IMR-90 (cell line): ENCODE measurements around the gene CMA1. TPM values are rescaled to one million over a fixed set of nuclear protein-coding genes. Genes with fewer than 3 reads are reported as not detected.

Experiments
- ATAC-seq: fragments of 200-7000 bp; cut with Tn5 transposase; 2 replicates; pipeline ENCODE4 v1.9.1; 2020; ENCODE audit warnings: low read depth, mild to moderate bottlenecking, moderate library complexity
- BruUV-seq: library from RNA; stranded (reverse); fragments of 400-500 nt; replicated peaks from 2 replicates; lab custom pipeline; 2021; lab: Mats Ljungman, UMichigan
- CTCF ChIA-PET: fragments of 300-600 bp; formaldehyde crosslinking; extraction: SDS; loops from one replicate; lab custom pipeline; 2021; ENCODE audit warnings: antibody characterized with exemption; lab: Yijun Ruan, JAX
- POLR2A ChIA-PET: fragments of 300-600 bp; sonication (Branson Sonifier 250); formaldehyde crosslinking; loops from one replicate; lab custom pipeline; 2022; ENCODE audit warnings: antibody characterized with exemption; ENCODE audit not compliant: unreplicated experiment; lab: Charles Lee
- DNase-seq: peaks from one replicate; pipeline ENCODE4 v3.0.0; 2013
- H2AFZ ChIP-seq: replicated peaks from 2 replicates; pipeline ENCODE3; 2013; ENCODE audit warnings: low read length, mild to moderate bottlenecking; ENCODE audit not compliant: poor library complexity
- H2AK5ac ChIP-seq: 2 replicates; pipeline ENCODE4 v1.6.1; 2013; ENCODE audit warnings: low read depth, low read length, inconsistent platforms
- H2AK9ac ChIP-seq: replicated peaks from 2 replicates; pipeline ENCODE3; 2013; ENCODE audit warnings: mild to moderate bottlenecking, low read depth, low read length, moderate library complexity; ENCODE audit not compliant: poor library complexity
- H2BK120ac ChIP-seq: 2 replicates; pipeline ENCODE4 v1.6.1; 2013; ENCODE audit warnings: low read depth, low read length, inconsistent platforms
- H2BK15ac ChIP-seq: 3 replicates; pipeline ENCODE4 v1.6.1; 2013; ENCODE audit warnings: low read depth, low read length, inconsistent platforms
- H2BK20ac ChIP-seq: 2 replicates; pipeline ENCODE4 v1.6.1; 2013; ENCODE audit warnings: low read depth, mild to moderate bottlenecking, inconsistent platforms, low read length, moderate library complexity
- H2BK5ac ChIP-seq: 2 replicates; pipeline ENCODE4 v1.6.1; 2013; ENCODE audit warnings: mild to moderate bottlenecking, low read depth, low read length, inconsistent platforms; ENCODE audit not compliant: poor library complexity, severe bottlenecking
- H3K14ac ChIP-seq: replicated peaks from 2 replicates; pipeline ENCODE4 v1.6.1; 2013; ENCODE audit warnings: low read depth, low read length, inconsistent platforms
- H3K18ac ChIP-seq: 2 replicates; pipeline ENCODE4 v1.6.1; 2013; ENCODE audit warnings: low read depth, low read length, control low read depth
- H3K23ac ChIP-seq: 2 replicates; pipeline ENCODE4 v1.6.1; 2013; ENCODE audit warnings: low read depth, low read length, inconsistent platforms
- H3K27ac ChIP-seq: 2 replicates; pipeline ENCODE4 v1.5.1; 2013; ENCODE audit warnings: mild to moderate bottlenecking, control low read depth, low read length; ENCODE audit not compliant: insufficient read depth
- H3K27me3 ChIP-seq: 2 replicates; pipeline ENCODE4 v1.6.1; 2013; ENCODE audit warnings: low read length; ENCODE audit not compliant: control insufficient read depth, insufficient read depth
- H3K36me3 ChIP-seq: 2 replicates; pipeline ENCODE4 v1.6.1; 2013; ENCODE audit warnings: low read length, mixed read lengths; ENCODE audit not compliant: control insufficient read depth, insufficient read depth
- H3K4ac ChIP-seq: 2 replicates; pipeline ENCODE4 v1.6.1; 2013; ENCODE audit warnings: low read depth, low read length, inconsistent platforms
- H3K4me1 ChIP-seq: 2 replicates; pipeline ENCODE4 v1.6.1; 2013; ENCODE audit warnings: low read length, mixed read lengths; ENCODE audit not compliant: control insufficient read depth, insufficient read depth
- H3K4me2 ChIP-seq: 2 replicates; pipeline ENCODE4 v1.6.1; 2013; ENCODE audit warnings: low read depth, mild to moderate bottlenecking, control low read depth, low read length, moderate library complexity
- H3K4me3 ChIP-seq: 2 replicates; pipeline ENCODE4 v1.5.1; 2013; ENCODE audit warnings: low read depth, mild to moderate bottlenecking, control low read depth, low read length, moderate library complexity; ENCODE audit not compliant: insufficient read depth
- H3K56ac ChIP-seq: 2 replicates; pipeline ENCODE4 v1.6.1; 2013; ENCODE audit warnings: low read length, inconsistent platforms; ENCODE audit not compliant: insufficient read depth; ENCODE audit errors: extremely low read depth
- H3K79me1 ChIP-seq, 2 experiments: 2 replicates each; pipeline ENCODE4 v1.6.1; 2013; ENCODE audit warnings: low read length in 2 of 2, inconsistent platforms in 1 of 2, low read depth in 1 of 2
- H3K9ac ChIP-seq: 2 replicates; pipeline ENCODE4 v1.6.1; 2013; ENCODE audit warnings: low read depth, low read length, control low read depth
- H3K9me1 ChIP-seq: 2 replicates; pipeline ENCODE4 v1.6.1; 2013; ENCODE audit warnings: low read length, inconsistent platforms; ENCODE audit not compliant: insufficient read depth
- H3K9me3 ChIP-seq: 2 replicates; pipeline ENCODE4 v1.6.1; 2013; ENCODE audit warnings: low read length; ENCODE audit not compliant: control insufficient read depth, insufficient read depth
- H4K20me1 ChIP-seq: 2 replicates; pipeline ENCODE4 v1.6.1; 2013; ENCODE audit warnings: low read length, inconsistent platforms; ENCODE audit not compliant: insufficient read depth
- H4K5ac ChIP-seq: 2 replicates; pipeline ENCODE4 v1.6.1; 2013; ENCODE audit warnings: mild to moderate bottlenecking, low read depth, low read length, control low read depth
- H4K8ac ChIP-seq, 2 experiments: 2 replicates each; pipeline ENCODE4 v1.6.1; 2013; ENCODE audit warnings: low read depth in 2 of 2, low read length in 2 of 2, control low read depth in 1 of 2, inconsistent platforms in 1 of 2
- H4K91ac ChIP-seq: 2 replicates; pipeline ENCODE4 v1.6.1; 2013; ENCODE audit warnings: low read depth, low read length, inconsistent platforms; ENCODE audit not compliant: insufficient read depth
- BHLHE40 ChIP-seq: fragments of 150-350 bp; IDR thresholded peaks from 2 replicates; pipeline ENCODE4 v1.6.1; 2016; ENCODE audit warnings: mild to moderate bottlenecking, low read depth, low read length
- CEBPB ChIP-seq: IDR thresholded peaks from 2 replicates; pipeline ENCODE4 v1.6.1; 2012; ENCODE audit warnings: low read depth, low read length, improper control_type of control experiment
- CHD1 ChIP-seq: IDR thresholded peaks from 2 replicates; pipeline ENCODE4 v1.6.1; 2012; ENCODE audit warnings: low read depth, low read length, improper control_type of control experiment
- ELK1 ChIP-seq: fragments of 150-350 bp; IDR thresholded peaks from 2 replicates; pipeline ENCODE4 v1.6.1; 2016; ENCODE audit warnings: low read depth, mild to moderate bottlenecking, low read length, moderate library complexity, borderline replicate concordance
- FOS ChIP-seq: fragments of 150-350 bp; IDR thresholded peaks from 2 replicates; pipeline ENCODE4 v1.6.1; 2016; ENCODE audit warnings: low read depth, low read length
- MAFK ChIP-seq: IDR thresholded peaks from 2 replicates; pipeline ENCODE4 v1.6.1; 2012; ENCODE audit warnings: low read depth, low read length, improper control_type of control experiment
- MAZ ChIP-seq: IDR thresholded peaks from 2 replicates; pipeline ENCODE4 v1.6.1; 2012; ENCODE audit warnings: low read depth, mild to moderate bottlenecking, low read length, improper control_type of control experiment, moderate library complexity, borderline replicate concordance
- MXI1 ChIP-seq: IDR thresholded peaks from 2 replicates; pipeline ENCODE4 v1.6.1; 2012; ENCODE audit warnings: low read depth, mild to moderate bottlenecking, low read length, moderate library complexity, borderline replicate concordance
- NFE2L2 ChIP-seq: fragments of 150-350 bp; IDR thresholded peaks from 2 replicates; pipeline ENCODE4 v1.6.1; 2016; ENCODE audit warnings: low read depth, mild to moderate bottlenecking, low read length
- POLR2A ChIP-seq: IDR thresholded peaks from 2 replicates; pipeline ENCODE4 v1.6.1; 2012; ENCODE audit warnings: mild to moderate bottlenecking, low read depth, low read length
- RAD21 ChIP-seq: IDR thresholded peaks from 2 replicates; pipeline ENCODE4 v1.6.1; 2012; ENCODE audit warnings: low read length, improper control_type of control experiment
- RCOR1 ChIP-seq: IDR thresholded peaks from 2 replicates; pipeline ENCODE4 v1.6.1; 2012; ENCODE audit warnings: mild to moderate bottlenecking, low read length, improper control_type of control experiment; ENCODE audit not compliant: insufficient replicate concordance
- RFX5 ChIP-seq: IDR thresholded peaks from 2 replicates; pipeline ENCODE4 v1.8.0; 2012; ENCODE audit warnings: low read depth, mild to moderate bottlenecking, low read length, moderate library complexity
- SMC3 ChIP-seq: fragments of 150-350 bp; IDR thresholded peaks from 2 replicates; pipeline ENCODE4 v1.6.1; 2016; ENCODE audit warnings: low read depth, mild to moderate bottlenecking, antibody characterized with exemption, low read length, moderate library complexity
- WGBS, 2 experiments: methylation state at CpG; one replicate each; pipeline versions ENCODE4 v1.1.5 to v1.1.7; 2013; ENCODE audit warnings: missing lambda C conversion rate in 2 of 2; ENCODE audit not compliant: insufficient read length in 1 of 2; ENCODE audit errors: extremely low coverage in 2 of 2; 5-methylcytosine and 5-hydroxymethylcytosine counted together
- dilution Hi-C: fragments of 300-500 bp; cut with HindIII; formaldehyde crosslinking; loops from one replicate; pipeline ENCODE4 v1.14.3; 2018; ENCODE audit warnings: low sequenced_read_pairs; ENCODE audit not compliant: unreplicated experiment
- in situ Hi-C: fragments of 300-500 bp; cut with MboI; formaldehyde crosslinking; loops from 3 replicates; pipeline ENCODE4 v1.14.3; 2019; ENCODE audit warnings: low sequenced_read_pairs, inconsistent platforms, mixed read lengths
- intact Hi-C: fragments of 100-400 bp; cut with micrococcal nuclease; formaldehyde crosslinking; loops from 2 replicates; pipeline ENCODE4 v1.10.0; 2022
- polyA plus RNA-seq, 3 experiments: library from polyadenylated mRNA; depleted of rRNA; stranded (reverse); fragments of >200 nt; gene quantifications; 2 replicates each; pipeline ENCODE4 v1.2.3, GENCODE V29; 2012; ENCODE audit warnings: low replicate concordance in 1 of 3
- total RNA-seq: library from RNA; depleted of rRNA; stranded (reverse); fragments of >200 nt; gene quantifications from 2 replicates; pipeline ENCODE4 v1.2.3, GENCODE V29; 2012
- TF ChIP-seq, protein P1 (sequence below): conservative IDR thresholded peaks from 2 replicates; pipeline ENCODE4 v1.5.1; 2012; ENCODE audit warnings: mild to moderate bottlenecking, low read depth, low read length, improper control_type of control experiment
- TF ChIP-seq, protein P2 (sequence below): fragments of 150-350 bp; IDR thresholded peaks from 2 replicates; pipeline ENCODE4 v1.6.1; 2017; ENCODE audit warnings: mild to moderate bottlenecking, antibody characterized with exemption, low read length, low read depth

The CMA1 gene
- total and polyA plus RNA-seq, 2 of the 4 experiments (the other 2 are of a cell fraction), result not detected

DNA sequence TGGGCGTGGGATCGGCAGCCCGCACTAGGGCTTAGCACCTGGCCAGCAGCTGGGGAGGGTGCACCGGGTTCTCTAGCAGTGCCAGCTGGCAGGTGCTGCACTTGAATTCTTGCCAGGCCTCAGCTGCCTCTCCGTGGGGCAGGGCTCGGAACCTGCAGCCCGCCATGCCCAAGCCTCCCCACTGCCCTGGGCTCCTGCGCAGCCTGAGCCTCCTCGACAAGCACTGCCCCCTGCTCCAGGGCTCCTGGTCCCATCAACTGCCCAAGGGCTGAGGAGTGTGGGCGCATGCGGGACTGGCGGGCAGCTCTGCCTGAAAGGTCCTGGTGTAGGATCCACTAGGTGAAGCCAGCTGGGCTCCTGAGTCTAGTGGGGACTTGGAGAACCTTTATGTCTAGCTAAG, 34.9 kb downstream of the CMA1 start:
- no peak overlapping the region for H3K4me2 ChIP-seq
- H3K4me3 ChIP-seq, result no peak overlapping the region
- H4K20me1 ChIP-seq, result no peaks in the 10 kb centered on the region
- no peak overlapping the region for H2BK20ac ChIP-seq
- H2BK5ac ChIP-seq, result no peak overlapping the region
- dilution Hi-C loops, result no loop called here
- H3K4me1 ChIP-seq, result no peaks in the 10 kb centered on the region
- H3K23ac ChIP-seq, result no peak overlapping the region
- WGBS, 2 experiments, result 60% methylated on average over 4 of the region's 12 CpGs; no CpG with 5 or more reads in 1 of the 2 experiments
- no peak overlapping the region for H2BK15ac ChIP-seq
- H3K27ac ChIP-seq, result no peak overlapping the region
- H2AFZ ChIP-seq, result no peak overlapping the region
- no peaks in the 10 kb centered on the region for H3K27me3 ChIP-seq
- no peak overlapping the region for H2AK5ac ChIP-seq
- ChIA-PET CTCF (no interaction called here), POLR2A (no interaction called here)
- no peak overlapping the region for H4K8ac ChIP-seq
- no peak overlapping the region for H4K91ac ChIP-seq
- intact Hi-C loops, result no loop called here
- no peak overlapping the region for H3K14ac ChIP-seq
- no peak overlapping the region for H4K5ac ChIP-seq
- H2BK120ac ChIP-seq, result no peak overlapping the region
- no peaks in the 10 kb centered on the region for H3K79me1 ChIP-seq
- no peak for ATAC-seq
- no peak overlapping the region for H3K4ac ChIP-seq
- H3K36me3 ChIP-seq, result no peaks in the 10 kb centered on the region
- in situ Hi-C loops, result no loop called here
- no peaks in the 10 kb centered on the region for H3K9me3 ChIP-seq
- TF ChIP-seq FOS (no peak), RFX5 (no peak), MAFK (no peak), MXI1 (no peak), BHLHE40 (no peak), CEBPB (no peak), RAD21 (no peak), NFE2L2 (no peak), SMC3 (no peak), RCOR1 (no peak), CHD1 (no peak), POLR2A (no peak), MAZ (no peak), ELK1 (no peak)
- TF ChIP-seq, protein P1, sequence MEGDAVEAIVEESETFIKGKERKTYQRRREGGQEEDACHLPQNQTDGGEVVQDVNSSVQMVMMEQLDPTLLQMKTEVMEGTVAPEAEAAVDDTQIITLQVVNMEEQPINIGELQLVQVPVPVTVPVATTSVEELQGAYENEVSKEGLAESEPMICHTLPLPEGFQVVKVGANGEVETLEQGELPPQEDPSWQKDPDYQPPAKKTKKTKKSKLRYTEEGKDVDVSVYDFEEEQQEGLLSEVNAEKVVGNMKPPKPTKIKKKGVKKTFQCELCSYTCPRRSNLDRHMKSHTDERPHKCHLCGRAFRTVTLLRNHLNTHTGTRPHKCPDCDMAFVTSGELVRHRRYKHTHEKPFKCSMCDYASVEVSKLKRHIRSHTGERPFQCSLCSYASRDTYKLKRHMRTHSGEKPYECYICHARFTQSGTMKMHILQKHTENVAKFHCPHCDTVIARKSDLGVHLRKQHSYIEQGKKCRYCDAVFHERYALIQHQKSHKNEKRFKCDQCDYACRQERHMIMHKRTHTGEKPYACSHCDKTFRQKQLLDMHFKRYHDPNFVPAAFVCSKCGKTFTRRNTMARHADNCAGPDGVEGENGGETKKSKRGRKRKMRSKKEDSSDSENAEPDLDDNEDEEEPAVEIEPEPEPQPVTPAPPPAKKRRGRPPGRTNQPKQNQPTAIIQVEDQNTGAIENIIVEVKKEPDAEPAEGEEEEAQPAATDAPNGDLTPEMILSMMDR, result no peak
- TF ChIP-seq, protein P2, sequence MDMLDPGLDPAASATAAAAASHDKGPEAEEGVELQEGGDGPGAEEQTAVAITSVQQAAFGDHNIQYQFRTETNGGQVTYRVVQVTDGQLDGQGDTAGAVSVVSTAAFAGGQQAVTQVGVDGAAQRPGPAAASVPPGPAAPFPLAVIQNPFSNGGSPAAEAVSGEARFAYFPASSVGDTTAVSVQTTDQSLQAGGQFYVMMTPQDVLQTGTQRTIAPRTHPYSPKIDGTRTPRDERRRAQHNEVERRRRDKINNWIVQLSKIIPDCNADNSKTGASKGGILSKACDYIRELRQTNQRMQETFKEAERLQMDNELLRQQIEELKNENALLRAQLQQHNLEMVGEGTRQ, result no peak
- H3K56ac ChIP-seq, result no peak overlapping the region
- no peak for DNase-seq
- H2AK9ac ChIP-seq, result no peak overlapping the region
- no TSS peak for BruUV-seq
- H3K18ac ChIP-seq, result no peak overlapping the region
- no peaks in the 10 kb centered on the region for H3K9me1 ChIP-seq
- H3K9ac ChIP-seq, result no peak overlapping the region
